GM12891 (cell line): ENCODE data around the gene RGS19.

Experiments
- DNase-seq: peaks from one replicate; pipeline ENCODE4 v3.0.0; 2011; ENCODE audit warnings: low spot score; ENCODE audit not compliant: insufficient read length
- FAIRE-seq: peaks from 2 replicates; lab custom pipeline; 2011; peaks lifted over from hg19 to GRCh38; lab: Jason Lieb, UNC
- PAX5 ChIP-seq: IDR thresholded peaks from 2 replicates; pipeline ENCODE4 v1.6.1; 2011; ENCODE audit warnings: low read length, moderate library complexity, mild to moderate bottlenecking; ENCODE audit not compliant: insufficient read depth, severe bottlenecking
- POLR2A ChIP-seq: IDR thresholded peaks from 2 replicates; pipeline ENCODE4 v1.6.1; 2011; ENCODE audit warnings: low read depth, low read length, control low read depth
- POLR2AphosphoS5 ChIP-seq: IDR thresholded peaks from 2 replicates; pipeline ENCODE4 v1.6.1; 2011; ENCODE audit warnings: low read depth, low read length, control low read depth
- POU2F2 ChIP-seq: IDR thresholded peaks from 2 replicates; pipeline ENCODE4 v1.6.1; 2011; ENCODE audit warnings: low read depth, mild to moderate bottlenecking, control low read depth, low read length, moderate library complexity
- SPI1 ChIP-seq: IDR thresholded peaks from 2 replicates; pipeline ENCODE4 v1.6.1; 2011; ENCODE audit warnings: low read depth, low read length, control low read depth
- TAF1 ChIP-seq: IDR thresholded peaks from 2 replicates; pipeline ENCODE4 v1.6.1; 2011; ENCODE audit warnings: low read depth, low read length, control low read depth

Gene RGS19

GRCh38 chr20:64027981-64028685, 51.2 kb downstream of the RGS19 start:
- FAIRE-seq (no peak), DNase-seq (no peak)
- TF ChIP-seq TAF1 = no peak
- TF ChIP-seq POLR2A = peak; percentile 30; the same call in 1 of the 2 replicates

GRCh38 chr20:64025826-64026412, 53.4 kb downstream of the RGS19 start:
- FAIRE-seq (no peak), DNase-seq (no peak)
- TF ChIP-seq POLR2AphosphoS5 (no peak), TAF1 (no peak), PAX5 (no peak), SPI1 (no peak), POU2F2 (no peak), POLR2A (no peak)

- FAIRE-seq = no peak
- no peak for DNase-seq
- TF ChIP-seq PAX5 (no peak), SPI1 (no peak), TAF1 (no peak), POLR2A (no peak), POU2F2 (no peak), POLR2AphosphoS5 (no peak)
These were observed 54.1 kb downstream of the RGS19 start for GRCh38 chr20:64025101-64025825.

DNA sequence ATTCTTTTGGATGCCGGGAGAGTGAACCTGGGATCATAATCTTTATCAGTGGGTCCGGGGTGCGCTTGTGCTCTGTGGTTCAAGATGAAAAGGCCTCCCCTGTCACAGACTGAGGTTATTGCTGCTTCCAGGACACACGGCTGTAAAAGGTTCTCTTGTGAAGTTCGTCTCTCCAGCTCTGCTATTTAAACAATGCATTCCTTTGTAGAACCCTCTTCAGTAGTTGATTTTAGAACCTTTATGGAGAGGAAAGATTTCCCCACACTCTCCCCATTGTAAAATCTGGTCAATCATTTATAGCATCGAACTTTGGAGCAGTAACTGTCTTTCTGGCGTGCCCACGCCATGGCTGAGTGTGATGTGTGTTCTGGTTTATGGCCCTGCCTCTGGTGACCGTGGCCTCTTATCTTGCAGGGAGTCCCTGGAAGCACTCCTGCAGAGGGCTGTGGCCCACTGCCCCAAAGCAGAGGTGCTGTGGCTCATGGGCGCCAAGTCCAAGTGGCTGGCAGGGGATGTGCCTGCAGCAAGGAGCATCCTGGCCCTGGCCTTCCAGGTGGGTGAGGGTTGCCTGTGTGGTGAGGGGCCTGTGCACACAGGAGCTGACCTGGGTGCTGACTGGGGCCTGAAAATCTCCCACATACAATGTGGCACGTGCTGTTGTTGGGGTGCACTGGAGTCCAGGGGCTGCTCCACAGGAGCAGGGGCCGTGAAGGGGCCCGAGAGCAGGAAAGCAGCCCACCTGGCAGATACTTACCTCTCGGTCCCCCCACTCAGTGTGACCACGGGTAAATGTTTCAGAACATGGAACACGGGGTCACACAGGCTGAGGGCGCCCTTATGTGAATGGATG, 55.0 kb downstream of the RGS19 start:
- FAIRE-seq (no peak), DNase-seq (no peak)
- TF ChIP-seq PAX5 = no peak
- TF ChIP-seq SPI1 = no peak
- TF ChIP-seq POU2F2 = no peak
- no peak for TF ChIP-seq TAF1
- TF ChIP-seq POLR2A = no peak
- TF ChIP-seq POLR2AphosphoS5 = no peak

- TF ChIP-seq POLR2AphosphoS5 (no peak), TAF1 (no peak), SPI1 (no peak), PAX5 (no peak), POLR2A (no peak), POU2F2 (no peak)
- FAIRE-seq (no peak), DNase-seq (no peak)
These were observed 55.8 kb downstream of the RGS19 start for GRCh38 chr20:64023361-64024140.
